CD4-positive, alpha-beta T cell treated with Interleukin-1 beta for 1 hour (primary cell): ENCODE measurements around the gene TMEM17.

ENCODE experiments used
- DNase-seq, 2 donors: peaks; one replicate each; pipeline ENCODE4 v3.0.0-alpha.2; 2020 to 2022

The TMEM17 gene

GRCh38 chr2:62452701-62453454, 53.1 kb downstream of the TMEM17 start:
- no peak for DNase-seq

- no peak for DNase-seq
These were observed 55.2 kb downstream of the TMEM17 start for GRCh38 chr2:62450716-62451191.
